ENCODE results near the gene CLEC6A. TPM values are rescaled to one million over a fixed set of nuclear protein-coding genes. Genes with fewer than 3 reads are reported as not detected.

CLEC6A gene
- total and polyA plus RNA-seq, 12 donors, result 0.14 TPM; not detected in 11

- peak overlapping the region in 1 of 10 donors; percentile 69 for H3K27ac ChIP-seq
Observed at GRCh38 chr12:8453021-8453513, 2.7 kb upstream of the CLEC6A start.

GRCh38 chr12:8453796-8454195 lies 2.0 kb upstream of the CLEC6A start:
- H3K4me3 ChIP-seq, result no peak overlapping the region
- intact Hi-C loops (cut with DNase I), result no loop called here
- WGBS, 2 donors, result 43 to 65% methylated on average over 1 of the region's 1 CpG

More at GRCh38 chr12:8453021-8453513, 2.7 kb upstream of the CLEC6A start:
- intact Hi-C loops (cut with DNase I), result no loop called here
- Histone ChIP-seq H3K27me3 (peaks cover 0 to 14% (median 3%) of the 10 kb centered on the region in 7 donors), H3K9me3 (no peaks in the 10 kb centered on the region), H3K36me3 (no peaks in the 10 kb centered on the region), H3K4me3 (no peak overlapping the region), H3K4me1 (peaks cover 0 to 19% (median 0%) of the 10 kb centered on the region in 9 donors)
- ATAC-seq (peak in 1 of 8 donors; percentile 29), DNase-seq (no peak)
- 54 to 57% methylated on average over 4 of the region's 4 CpGs for WGBS, 2 donors
- no peak for TF ChIP-seq CTCF (IDR thresholded peaks at IDR 0.05)

GRCh38 chr12:8455271-8455670 lies 491 bp upstream of the CLEC6A start:
- Histone ChIP-seq H3K4me1 (peaks cover 0 to 19% (median 0%) of the 10 kb centered on the region in 9 donors), H3K4me3 (no peak overlapping the region), H3K27ac (no peak overlapping the region), H3K27me3 (peaks cover 0 to 31% (median 6%) of the 10 kb centered on the region in 7 donors), H3K9me3 (no peaks in the 10 kb centered on the region), H3K36me3 (no peaks in the 10 kb centered on the region)
- ATAC-seq (no peak), DNase-seq (no peak)
- intact Hi-C loops (cut with DNase I), result no loop called here
- no peak for TF ChIP-seq CTCF (IDR thresholded peaks at IDR 0.05)

More at GRCh38 chr12:8453796-8454195, 2.0 kb upstream of the CLEC6A start:
- Histone ChIP-seq H3K27ac (peak overlapping the region in 1 of 10 donors; percentile 69), H3K36me3 (no peaks in the 10 kb centered on the region), H3K9me3 (no peaks in the 10 kb centered on the region), H3K4me1 (peaks cover 0 to 19% (median 0%) of the 10 kb centered on the region in 9 donors), H3K27me3 (peaks cover 0 to 19% (median 5%) of the 10 kb centered on the region in 7 donors)
- DNase-seq (no peak), ATAC-seq (no peak)
- no peak for TF ChIP-seq CTCF (IDR thresholded peaks at IDR 0.05)

- Histone ChIP-seq H3K4me1 (peaks cover 0 to 6% (median 0%) of the 10 kb centered on the region in 9 donors), H3K27ac (no peak overlapping the region), H3K36me3 (no peaks in the 10 kb centered on the region), H3K27me3 (peaks cover 0 to 30% (median 9%) of the 10 kb centered on the region in 7 donors), H3K4me3 (no peak overlapping the region), H3K9me3 (no peaks in the 10 kb centered on the region)
- ATAC-seq (no peak), DNase-seq (no peak)
- 73 to 82% methylated on average over 2 of the region's 2 CpGs for WGBS, 2 donors
- intact Hi-C loops (cut with DNase I), result no loop called here
- no peak for TF ChIP-seq CTCF (IDR thresholded peaks at IDR 0.05)
Observed at GRCh38 chr12:8461426-8461825, 5.7 kb downstream of the CLEC6A start.

Data from heart right ventricle (tissue), 16 donors.